Uterus (tissue), 4 donors: ENCODE results near the gene GNB5. TPM values are rescaled to one million over a fixed set of nuclear protein-coding genes. Genes with fewer than 3 reads are reported as not detected.

ENCODE experiments used
- DNase-seq, 2 donors: peaks; one replicate each; pipeline ENCODE4 v3.0.0-alpha.2; 2019 to 2020
- H3K27ac ChIP-seq, 2 donors: fragments of 200-600 bp; sonication (generic); 1 replicate in 1 of 2; 2 replicates in 1 of 2; pipeline ENCODE4 v1.5.1; 2016 to 2018
- H3K27me3 ChIP-seq, 2 donors: fragments of 200-600 bp; sonication (generic); one replicate each; pipeline ENCODE4 v1.5.1; 2018 to 2019; ENCODE audit warnings: control low read depth in 1 of 2
- H3K36me3 ChIP-seq, 2 donors: fragments of 200-600 bp; sonication (generic); one replicate each; pipeline ENCODE4 v1.5.1; 2019; ENCODE audit warnings: control low read depth in 1 of 2
- H3K4me1 ChIP-seq, 2 donors: fragments of 200-600 bp; sonication (generic); one replicate each; pipeline ENCODE4 v1.5.1; 2018 to 2019; ENCODE audit warnings: control low read depth in 1 of 2
- H3K4me3 ChIP-seq, 2 donors: fragments of 200-600 bp; sonication (generic); 1 replicate in 1 of 2; 2 replicates in 1 of 2; pipeline ENCODE4 v1.5.1; 2018 to 2019; ENCODE audit warnings: mild to moderate bottlenecking in 1 of 2
- H3K9me3 ChIP-seq, 2 donors: fragments of 200-600 bp; sonication (generic); one replicate each; pipeline ENCODE4 v1.5.1; 2019; ENCODE audit warnings: control low read depth in 1 of 2
- CTCF ChIP-seq, 4 experiments: fragments of 200-600 bp in 2 of 4; fragments of 450-650 bp in 2 of 4; sonication (generic) in 2 of 4; IDR thresholded peaks; one replicate each; pipeline ENCODE4 v1.5.1; 2016 to 2019; ENCODE audit warnings: antibody characterized with exemption in 4 of 4, mild to moderate bottlenecking in 2 of 4, moderate library complexity in 1 of 4
- POLR2A ChIP-seq, 2 donors: fragments of 450-650 bp; IDR thresholded peaks; one replicate each; pipeline ENCODE4 v1.6.1; 2016; ENCODE audit warnings: antibody characterized with exemption in 2 of 2, mild to moderate bottlenecking in 1 of 2, moderate library complexity in 1 of 2
- intact Hi-C: fragments of 100-400 bp; cut with DNase I; formaldehyde crosslinking; loops from one replicate; pipeline ENCODE4 v1.15.1; 2023; ENCODE audit warnings: low total_unique reads
- total RNA-seq, 4 donors: library from RNA; depleted of rRNA in 3 of 4; stranded (reverse); fragments of >200 nt in 3 of 4; gene quantifications; one replicate each; pipeline versions ENCODE4 v1.1.0 to v1.2.4, GENCODE V29; 2014 to 2023
- donor health status: DM: yes; HTN: yes; CAD: no.

The GNB5 gene
- total RNA-seq, 4 donors from 2014 or later = 28.4 to 73.8 (median 48.8) TPM

DNA sequence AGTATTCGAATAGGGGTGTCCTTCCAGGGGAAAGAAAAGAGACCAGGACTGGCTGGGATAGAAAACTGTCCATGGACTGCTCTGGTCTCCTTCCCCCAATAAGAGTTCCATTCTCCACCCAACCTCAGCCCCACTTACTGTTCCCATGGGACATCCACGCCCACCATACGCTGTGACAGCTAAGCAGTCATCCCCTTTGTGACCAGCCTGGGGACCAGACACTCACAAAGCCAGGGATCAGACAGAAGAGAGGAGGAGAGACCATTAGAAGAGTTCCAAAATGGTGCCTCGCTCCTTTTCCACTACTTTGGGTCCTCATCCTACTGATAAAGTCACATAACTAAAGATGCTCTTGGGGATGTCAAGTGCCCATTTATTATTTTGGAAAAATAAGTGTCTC lies 27.6 kb upstream of the GNB5 start:
- no peaks in the 10 kb centered on the region for H3K9me3 ChIP-seq
- H3K4me3 ChIP-seq = no peak overlapping the region
- intact Hi-C loops = no loop called here
- no peak overlapping the region for H3K27ac ChIP-seq
- DNase-seq = no peak
- no peaks in the 10 kb centered on the region for H3K4me1 ChIP-seq
- TF ChIP-seq POLR2A (IDR thresholded peaks at IDR 0.05) (no peak), CTCF (IDR thresholded peaks at IDR 0.05) (no peak)
- H3K36me3 ChIP-seq = no peaks in the 10 kb centered on the region
- no peaks in the 10 kb centered on the region for H3K27me3 ChIP-seq

- intact Hi-C loops = no loop called here
- Histone ChIP-seq H3K9me3 (no peaks in the 10 kb centered on the region), H3K4me3 (no peak overlapping the region), H3K27ac (no peak overlapping the region), H3K4me1 (no peaks in the 10 kb centered on the region), H3K36me3 (no peaks in the 10 kb centered on the region), H3K27me3 (no peaks in the 10 kb centered on the region)
- DNase-seq = no peak
- TF ChIP-seq POLR2A (IDR thresholded peaks at IDR 0.05) (no peak), CTCF (IDR thresholded peaks at IDR 0.05) (no peak)
These were observed 27.2 kb upstream of the GNB5 start for GRCh38 chr15:52218371-52218770.

DNA sequence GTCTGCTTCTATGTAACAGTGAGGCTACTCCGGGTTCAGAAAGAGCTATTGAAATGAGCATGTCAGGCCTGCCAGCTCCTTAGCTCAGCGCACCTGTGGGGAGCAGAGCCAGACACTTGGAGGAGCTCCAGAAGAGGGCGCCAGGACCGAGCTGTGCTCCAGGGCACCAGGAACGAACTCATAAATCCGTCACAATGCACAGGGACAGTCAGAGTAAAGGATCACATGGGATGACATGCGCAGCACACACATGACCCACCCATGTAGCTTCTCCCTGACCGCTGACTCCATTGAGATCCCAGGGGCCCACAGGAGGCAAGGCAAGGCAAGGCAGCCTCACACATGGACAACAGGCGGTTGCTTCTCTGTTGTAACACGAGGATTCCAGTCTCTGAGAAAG lies 26.0 kb upstream of the GNB5 start:
- Histone ChIP-seq H3K4me1 (no peaks in the 10 kb centered on the region), H3K27ac (no peak overlapping the region), H3K27me3 (no peaks in the 10 kb centered on the region), H3K9me3 (no peaks in the 10 kb centered on the region), H3K36me3 (no peaks in the 10 kb centered on the region), H3K4me3 (no peak overlapping the region)
- DNase-seq = no peak
- TF ChIP-seq CTCF (IDR thresholded peaks at IDR 0.05) (no peak), POLR2A (IDR thresholded peaks at IDR 0.05) (no peak)
- intact Hi-C loops = no loop called here

GRCh38 chr15:52214553-52214952 lies 23.4 kb upstream of the GNB5 start:
- TF ChIP-seq CTCF (IDR thresholded peaks at IDR 0.05) (no peak), POLR2A (IDR thresholded peaks at IDR 0.05) (no peak)
- intact Hi-C loops = no loop called here
- Histone ChIP-seq H3K36me3 (no peaks in the 10 kb centered on the region), H3K9me3 (no peaks in the 10 kb centered on the region), H3K27ac (no peak overlapping the region), H3K27me3 (no peaks in the 10 kb centered on the region), H3K4me1 (no peaks in the 10 kb centered on the region), H3K4me3 (no peak overlapping the region)
- no peak for DNase-seq

DNA sequence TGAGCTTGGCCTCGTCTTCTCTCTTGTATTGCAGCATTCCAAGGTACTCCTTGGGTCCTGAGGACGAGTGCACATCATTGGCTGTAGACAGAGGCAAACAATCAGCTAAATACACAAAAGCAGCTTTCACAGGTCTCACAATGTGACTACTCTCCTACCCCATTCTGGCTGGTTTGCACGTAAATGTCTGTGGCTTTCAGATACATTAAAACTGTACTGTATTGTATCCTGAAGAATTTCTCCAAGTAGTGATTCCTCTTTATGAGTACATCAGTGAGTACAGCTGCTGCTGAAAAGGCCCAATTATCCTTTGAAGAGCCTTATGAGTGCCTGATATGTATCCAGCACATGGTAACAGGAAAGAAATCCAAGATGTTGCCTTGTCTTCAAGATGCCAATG lies 22.0 kb upstream of the GNB5 start:
- Histone ChIP-seq H3K4me3 (no peak overlapping the region), H3K27me3 (no peaks in the 10 kb centered on the region), H3K4me1 (no peaks in the 10 kb centered on the region), H3K27ac (no peak overlapping the region), H3K36me3 (no peaks in the 10 kb centered on the region), H3K9me3 (no peaks in the 10 kb centered on the region)
- DNase-seq = no peak
- no peak for TF ChIP-seq POLR2A (IDR thresholded peaks at IDR 0.05)
- TF ChIP-seq CTCF (IDR thresholded peaks at IDR 0.05) = no peak
- intact Hi-C loops = no loop called here
